Uterus (tissue), 4 donors: ENCODE results near the gene BABAM2. TPM values are rescaled to one million over a fixed set of nuclear protein-coding genes. Genes with fewer than 3 reads are reported as not detected.

Experiments
- DNase-seq, 2 donors: peaks; one replicate each; pipeline ENCODE4 v3.0.0-alpha.2; 2019 to 2020
- H3K27ac ChIP-seq, 2 donors: fragments of 200-600 bp; sonication (generic); 1 replicate in 1 of 2; 2 replicates in 1 of 2; pipeline ENCODE4 v1.5.1; 2016 to 2018
- H3K27me3 ChIP-seq, 2 donors: fragments of 200-600 bp; sonication (generic); one replicate each; pipeline ENCODE4 v1.5.1; 2018 to 2019; ENCODE audit warnings: control low read depth in 1 of 2
- H3K36me3 ChIP-seq, 2 donors: fragments of 200-600 bp; sonication (generic); one replicate each; pipeline ENCODE4 v1.5.1; 2019; ENCODE audit warnings: control low read depth in 1 of 2
- H3K4me1 ChIP-seq, 2 donors: fragments of 200-600 bp; sonication (generic); one replicate each; pipeline ENCODE4 v1.5.1; 2018 to 2019; ENCODE audit warnings: control low read depth in 1 of 2
- H3K4me3 ChIP-seq, 2 donors: fragments of 200-600 bp; sonication (generic); 1 replicate in 1 of 2; 2 replicates in 1 of 2; pipeline ENCODE4 v1.5.1; 2018 to 2019; ENCODE audit warnings: mild to moderate bottlenecking in 1 of 2
- H3K9me3 ChIP-seq, 2 donors: fragments of 200-600 bp; sonication (generic); one replicate each; pipeline ENCODE4 v1.5.1; 2019; ENCODE audit warnings: control low read depth in 1 of 2
- CTCF ChIP-seq, 4 experiments: fragments of 200-600 bp in 2 of 4; fragments of 450-650 bp in 2 of 4; sonication (generic) in 2 of 4; IDR thresholded peaks; one replicate each; pipeline ENCODE4 v1.5.1; 2016 to 2019; ENCODE audit warnings: antibody characterized with exemption in 4 of 4, mild to moderate bottlenecking in 2 of 4, moderate library complexity in 1 of 4
- POLR2A ChIP-seq, 2 donors: fragments of 450-650 bp; IDR thresholded peaks; one replicate each; pipeline ENCODE4 v1.6.1; 2016; ENCODE audit warnings: antibody characterized with exemption in 2 of 2, mild to moderate bottlenecking in 1 of 2, moderate library complexity in 1 of 2
- intact Hi-C: fragments of 100-400 bp; cut with DNase I; formaldehyde crosslinking; loops from one replicate; pipeline ENCODE4 v1.15.1; 2023; ENCODE audit warnings: low total_unique reads
- total RNA-seq, 4 donors: library from RNA; depleted of rRNA in 3 of 4; stranded (reverse); fragments of >200 nt in 3 of 4; gene quantifications; one replicate each; pipeline versions ENCODE4 v1.1.0 to v1.2.4, GENCODE V29; 2014 to 2023
- donor health status: DM: yes; HTN: yes; CAD: no.

The BABAM2 gene
- total RNA-seq, 4 donors from 2014 or later: 24.1 to 62.1 (median 32.5) TPM

GRCh38 chr2:27901234-27901633 lies 10.7 kb downstream of the BABAM2 start:
- DNase-seq: no peak
- Histone ChIP-seq H3K4me1 (no peaks in the 10 kb centered on the region), H3K36me3 (no peaks in the 10 kb centered on the region), H3K4me3 (no peak overlapping the region), H3K27me3 (no peaks in the 10 kb centered on the region), H3K27ac (no peak overlapping the region), H3K9me3 (no peaks in the 10 kb centered on the region)
- TF ChIP-seq CTCF (IDR thresholded peaks at IDR 0.05): no peak
- TF ChIP-seq POLR2A (IDR thresholded peaks at IDR 0.05): no peak
- intact Hi-C loops: no loop called here

GRCh38 chr2:27902098-27902497 lies 11.6 kb downstream of the BABAM2 start:
- TF ChIP-seq POLR2A (IDR thresholded peaks at IDR 0.05) (no peak), CTCF (IDR thresholded peaks at IDR 0.05) (no peak)
- no peak for DNase-seq
- Histone ChIP-seq H3K27ac (no peak overlapping the region), H3K9me3 (no peaks in the 10 kb centered on the region), H3K4me3 (no peak overlapping the region), H3K36me3 (no peaks in the 10 kb centered on the region), H3K4me1 (no peaks in the 10 kb centered on the region), H3K27me3 (no peaks in the 10 kb centered on the region)
- intact Hi-C loops: no loop called here

- H3K36me3 ChIP-seq: no peaks in the 10 kb centered on the region
- H3K9me3 ChIP-seq: no peaks in the 10 kb centered on the region
- H3K4me1 ChIP-seq: no peaks in the 10 kb centered on the region
- no peak overlapping the region for H3K27ac ChIP-seq
- DNase-seq: no peak
- intact Hi-C loops: no loop called here
- no peak overlapping the region for H3K4me3 ChIP-seq
- no peak for TF ChIP-seq POLR2A (IDR thresholded peaks at IDR 0.05)
- no peak for TF ChIP-seq CTCF (IDR thresholded peaks at IDR 0.05)
- H3K27me3 ChIP-seq: no peaks in the 10 kb centered on the region
Measured at GRCh38 chr2:27903018-27903417, 12.5 kb downstream of the BABAM2 start.

DNA sequence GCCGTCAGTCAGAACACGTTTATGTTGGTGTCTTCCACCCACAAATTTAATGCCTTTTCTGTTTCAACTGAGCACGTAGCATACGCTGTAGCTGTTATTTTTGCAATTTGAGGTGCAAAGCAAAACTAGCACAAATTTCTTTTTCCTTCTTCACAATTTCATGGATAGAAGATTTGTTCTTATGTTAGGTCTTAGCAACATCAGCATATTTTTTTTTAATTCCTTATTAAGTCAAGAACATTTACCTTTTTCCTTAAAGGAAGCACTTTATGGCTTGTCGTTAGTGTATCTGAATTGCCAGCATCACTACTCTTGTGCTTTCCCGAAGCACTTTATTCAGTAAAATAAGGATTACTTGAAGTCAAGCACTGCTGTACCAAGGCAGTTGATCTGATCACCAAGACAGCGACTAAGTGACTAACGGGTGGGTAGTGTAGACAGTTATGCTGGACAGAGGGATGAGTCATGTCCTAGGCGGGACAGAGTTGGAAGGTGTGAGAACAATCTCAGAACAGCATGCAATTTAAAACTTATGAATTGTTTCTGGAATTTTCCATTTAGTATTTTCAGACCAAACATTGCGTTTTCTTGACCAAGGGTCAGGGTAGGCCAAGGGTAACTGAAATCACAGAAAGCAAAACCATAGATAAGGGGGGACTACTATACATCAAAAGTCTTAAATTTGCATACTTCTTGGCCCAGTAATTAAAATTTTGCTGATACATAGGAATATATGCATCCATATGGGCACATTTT lies 13.3 kb downstream of the BABAM2 start:
- Histone ChIP-seq H3K9me3 (no peaks in the 10 kb centered on the region), H3K27me3 (no peaks in the 10 kb centered on the region), H3K36me3 (no peaks in the 10 kb centered on the region), H3K4me1 (no peaks in the 10 kb centered on the region), H3K27ac (no peak overlapping the region), H3K4me3 (no peak overlapping the region)
- DNase-seq: no peak
- intact Hi-C loops: no loop called here
- TF ChIP-seq POLR2A (IDR thresholded peaks at IDR 0.05): no peak
- no peak for TF ChIP-seq CTCF (IDR thresholded peaks at IDR 0.05)

GRCh38 chr2:27904405-27904665 lies 13.8 kb downstream of the BABAM2 start:
- Histone ChIP-seq H3K36me3 (no peaks in the 10 kb centered on the region), H3K4me1 (no peaks in the 10 kb centered on the region), H3K9me3 (no peaks in the 10 kb centered on the region), H3K27me3 (no peaks in the 10 kb centered on the region), H3K4me3 (no peak overlapping the region), H3K27ac (no peak overlapping the region)
- TF ChIP-seq POLR2A (IDR thresholded peaks at IDR 0.05) (no peak), CTCF (IDR thresholded peaks at IDR 0.05) (no peak)
- intact Hi-C loops: no loop called here
- no peak for DNase-seq
